ENCODE data around the gene HAUS6. TPM values are rescaled to one million over a fixed set of nuclear protein-coding genes. Genes with fewer than 3 reads are reported as not detected.
A peak's percentile ranks its signal among the peaks of the same experiment; 100 is the strongest.
"Not testable (repeated sequence)": the region's sequence is repeated elsewhere in the genome, so short reads cannot be mapped to it uniquely, and the experiment has no call there.

Gene HAUS6
- total RNA-seq, 4 donors from 2014 or later = 5.6 to 13.7 (median 10.6) TPM

DNA sequence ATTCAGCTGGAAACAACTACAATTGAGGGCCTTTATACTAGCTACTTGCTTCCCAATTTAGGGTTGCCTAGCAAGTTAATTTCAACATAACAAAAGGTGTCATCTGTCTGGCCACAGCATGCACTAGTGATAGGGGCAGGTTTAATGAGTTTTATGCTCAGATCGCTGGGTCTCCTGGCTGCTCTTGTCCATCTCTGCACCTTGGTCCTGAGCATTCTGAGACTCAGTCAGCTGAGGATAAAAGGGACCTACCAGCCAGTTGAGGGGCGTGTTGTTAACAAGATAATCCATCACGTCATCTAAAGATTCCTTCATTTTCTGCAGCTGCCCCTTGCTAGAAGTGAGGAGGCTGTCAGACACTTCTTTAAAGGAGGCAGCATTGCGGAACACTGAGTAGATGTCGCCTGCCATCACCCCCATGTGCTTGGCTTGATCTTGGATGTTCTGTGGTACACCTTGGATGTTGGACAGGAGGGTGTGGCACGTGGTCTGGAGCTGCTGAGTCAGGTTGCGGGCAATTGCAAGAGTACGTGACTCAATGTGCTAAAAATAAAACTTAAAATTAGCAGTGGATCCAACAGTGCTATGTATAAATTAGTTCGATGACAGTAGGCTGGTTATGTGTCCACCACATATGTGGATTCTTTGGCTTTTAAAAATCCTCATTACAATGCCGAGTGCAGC lies 13.5 kb upstream of the HAUS6 start:
- Histone ChIP-seq H3K4me3 (no peak overlapping the region), H3K27me3 (no peaks in the 10 kb centered on the region), H3K27ac (peak overlapping the region; percentile 0), H3K36me3 (peaks cover 73% of the 10 kb centered on the region), H3K9me3 (no peaks in the 10 kb centered on the region), H3K4me1 (peaks cover 48% of the 10 kb centered on the region)
- 57% methylated on average over 10 of the region's 10 CpGs for WGBS
- DNase-seq (ENCODE audit: low spot score in 2 of 2) = peak; percentile 70 to 72
- no peak for TF ChIP-seq EP300 (IDR thresholded peaks at IDR 0.05)
- TF ChIP-seq POLR2AphosphoS5 (IDR thresholded peaks at IDR 0.05) = peak in 1 of 3 donors; percentile 56

GRCh38 chr9:19114680-19115270 lies 12.1 kb upstream of the HAUS6 start:
- DNase-seq (ENCODE audit: low spot score in 2 of 2) = no peak
- H3K9me3 ChIP-seq = no peaks in the 10 kb centered on the region
- no peak overlapping the region for H3K27ac ChIP-seq
- H3K4me3 ChIP-seq = no peak overlapping the region
- WGBS = 91% methylated on average over 3 of the region's 3 CpGs
- no peaks in the 10 kb centered on the region for H3K27me3 ChIP-seq
- no peak for TF ChIP-seq POLR2AphosphoS5 (IDR thresholded peaks at IDR 0.05)
- TF ChIP-seq, protein P1, sequence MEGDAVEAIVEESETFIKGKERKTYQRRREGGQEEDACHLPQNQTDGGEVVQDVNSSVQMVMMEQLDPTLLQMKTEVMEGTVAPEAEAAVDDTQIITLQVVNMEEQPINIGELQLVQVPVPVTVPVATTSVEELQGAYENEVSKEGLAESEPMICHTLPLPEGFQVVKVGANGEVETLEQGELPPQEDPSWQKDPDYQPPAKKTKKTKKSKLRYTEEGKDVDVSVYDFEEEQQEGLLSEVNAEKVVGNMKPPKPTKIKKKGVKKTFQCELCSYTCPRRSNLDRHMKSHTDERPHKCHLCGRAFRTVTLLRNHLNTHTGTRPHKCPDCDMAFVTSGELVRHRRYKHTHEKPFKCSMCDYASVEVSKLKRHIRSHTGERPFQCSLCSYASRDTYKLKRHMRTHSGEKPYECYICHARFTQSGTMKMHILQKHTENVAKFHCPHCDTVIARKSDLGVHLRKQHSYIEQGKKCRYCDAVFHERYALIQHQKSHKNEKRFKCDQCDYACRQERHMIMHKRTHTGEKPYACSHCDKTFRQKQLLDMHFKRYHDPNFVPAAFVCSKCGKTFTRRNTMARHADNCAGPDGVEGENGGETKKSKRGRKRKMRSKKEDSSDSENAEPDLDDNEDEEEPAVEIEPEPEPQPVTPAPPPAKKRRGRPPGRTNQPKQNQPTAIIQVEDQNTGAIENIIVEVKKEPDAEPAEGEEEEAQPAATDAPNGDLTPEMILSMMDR (IDR thresholded peaks at IDR 0.05) = no peak
- TF ChIP-seq POLR2A (IDR thresholded peaks at IDR 0.05) = no peak
- no peak for TF ChIP-seq EP300 (IDR thresholded peaks at IDR 0.05)
- peaks cover 34% of the 10 kb centered on the region for H3K4me1 ChIP-seq
- peaks cover 58% of the 10 kb centered on the region for H3K36me3 ChIP-seq

DNA sequence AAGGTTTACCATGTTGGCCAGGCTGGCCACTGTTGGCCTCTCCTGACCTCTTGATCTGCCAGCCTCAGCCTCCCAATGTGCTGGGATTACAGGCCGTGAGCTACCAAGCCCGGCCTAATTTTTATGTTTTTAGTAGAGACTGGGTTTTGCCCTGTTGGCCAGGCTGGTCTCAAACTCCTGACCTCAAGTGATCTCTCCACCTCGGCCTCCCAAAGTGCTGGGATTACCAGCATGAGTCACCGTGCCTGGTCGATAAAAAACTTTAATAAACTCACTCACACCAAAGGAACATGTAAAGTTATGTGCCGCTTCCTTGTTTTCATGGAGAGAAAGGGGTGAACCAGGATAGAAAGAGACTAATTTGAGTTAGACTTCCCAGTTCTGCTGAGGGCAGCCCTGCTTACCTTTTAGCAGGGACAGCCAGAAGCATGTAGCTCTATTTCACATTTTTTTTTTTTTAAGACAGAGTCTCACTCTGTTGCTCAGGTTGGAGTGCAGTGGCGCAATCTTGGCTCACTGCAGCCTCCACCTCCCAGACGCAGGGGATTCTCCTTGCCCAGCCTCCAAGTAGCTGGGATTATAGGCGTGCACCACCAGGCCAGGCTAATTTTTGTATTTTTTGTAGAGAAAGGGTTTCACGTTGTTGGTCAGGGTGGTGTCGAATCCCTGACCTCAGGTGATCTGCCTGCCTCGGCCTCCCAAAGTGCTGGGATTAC lies 11.4 kb upstream of the HAUS6 start:
- Histone ChIP-seq H3K36me3 (peaks cover 52% of the 10 kb centered on the region), H3K4me1 (peaks cover 27% of the 10 kb centered on the region), H3K4me3 (no peak overlapping the region), H3K27ac (no peak overlapping the region), H3K27me3 (no peaks in the 10 kb centered on the region), H3K9me3 (no peaks in the 10 kb centered on the region)
- no peak for TF ChIP-seq POLR2A (IDR thresholded peaks at IDR 0.05)
- TF ChIP-seq, protein P1 (IDR thresholded peaks at IDR 0.05) = no peak
- TF ChIP-seq EP300 (IDR thresholded peaks at IDR 0.05) = no peak
- TF ChIP-seq POLR2AphosphoS5 (IDR thresholded peaks at IDR 0.05) = no peak
- WGBS = 86% methylated on average over 12 of the region's 12 CpGs
- no peak for DNase-seq (ENCODE audit: low spot score in 2 of 2)

- not testable (repeated sequence) for H3K27me3 ChIP-seq; DNase-seq (ENCODE audit: low spot score in 2 of 2); H3K9me3 ChIP-seq; H3K4me3 ChIP-seq; H3K27ac ChIP-seq
- peaks cover 20% of the 10 kb centered on the region for H3K4me1 ChIP-seq
- peaks cover 42% of the 10 kb centered on the region for H3K36me3 ChIP-seq
- 96% methylated on average over 7 of the region's 7 CpGs for WGBS
Measured at GRCh38 chr9:19113064-19113611, 10.4 kb upstream of the HAUS6 start.

DNA sequence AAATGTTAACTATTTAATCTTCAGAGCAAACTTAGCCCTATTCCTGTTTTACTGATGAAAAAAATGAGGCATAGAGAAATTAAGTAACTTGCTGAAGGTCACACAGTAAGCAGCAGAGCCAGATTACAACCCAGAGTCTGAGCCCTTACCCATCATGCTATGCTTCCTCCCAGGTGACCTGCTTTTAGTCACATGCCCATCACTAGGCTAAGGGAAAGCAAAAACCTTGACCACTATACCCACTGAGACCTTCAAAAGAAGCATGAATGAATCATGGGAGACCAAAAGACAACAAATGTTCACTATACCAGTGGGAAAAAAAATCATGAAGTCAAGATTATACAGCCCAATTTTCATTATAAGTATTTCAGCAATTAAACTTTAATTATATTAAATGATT lies 5.3 kb upstream of the HAUS6 start:
- no peak overlapping the region for H3K4me3 ChIP-seq
- DNase-seq (ENCODE audit: low spot score in 2 of 2) = no peak
- TF ChIP-seq, protein P1 (IDR thresholded peaks at IDR 0.05) = no peak
- TF ChIP-seq EP300 (IDR thresholded peaks at IDR 0.05) = no peak
- TF ChIP-seq POLR2A (IDR thresholded peaks at IDR 0.05) = no peak
- TF ChIP-seq POLR2AphosphoS5 (IDR thresholded peaks at IDR 0.05) = no peak
- H3K4me1 ChIP-seq = peaks cover 4% of the 10 kb centered on the region
- H3K9me3 ChIP-seq = no peaks in the 10 kb centered on the region
- H3K27me3 ChIP-seq = no peaks in the 10 kb centered on the region
- H3K27ac ChIP-seq = no peak overlapping the region
- H3K36me3 ChIP-seq = no peaks in the 10 kb centered on the region
